CMK (cell line): ENCODE data around the gene SMAD2.
"Not testable (repeated sequence)": the region's sequence is repeated elsewhere in the genome, so short reads cannot be mapped to it uniquely, and the experiment has no call there.

Experiments used
- DNase-seq: peaks from one replicate; pipeline ENCODE4 v3.0.0-alpha.2; 2010; ENCODE audit warnings: low read depth

Gene SMAD2

DNA sequence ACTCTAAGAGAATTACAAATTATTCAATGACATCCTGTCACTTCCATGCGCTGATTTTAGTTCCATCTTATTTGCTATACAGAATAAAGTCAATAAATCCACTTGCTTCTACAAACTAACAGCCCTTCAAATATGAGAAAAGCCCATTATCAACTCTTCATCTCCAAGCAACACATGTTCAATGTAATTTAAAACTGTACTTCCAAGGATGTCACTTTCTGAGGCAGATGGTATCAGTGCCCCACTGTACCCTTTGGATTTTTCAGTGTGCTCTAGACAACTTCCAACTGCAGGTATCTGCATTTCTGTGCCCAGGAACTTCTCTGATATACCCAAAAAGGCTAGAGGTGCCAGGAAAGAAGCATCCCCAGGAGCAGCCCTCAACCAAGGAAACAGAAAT, 87.6 kb downstream of the SMAD2 start:
- DNase-seq: no peak

DNA sequence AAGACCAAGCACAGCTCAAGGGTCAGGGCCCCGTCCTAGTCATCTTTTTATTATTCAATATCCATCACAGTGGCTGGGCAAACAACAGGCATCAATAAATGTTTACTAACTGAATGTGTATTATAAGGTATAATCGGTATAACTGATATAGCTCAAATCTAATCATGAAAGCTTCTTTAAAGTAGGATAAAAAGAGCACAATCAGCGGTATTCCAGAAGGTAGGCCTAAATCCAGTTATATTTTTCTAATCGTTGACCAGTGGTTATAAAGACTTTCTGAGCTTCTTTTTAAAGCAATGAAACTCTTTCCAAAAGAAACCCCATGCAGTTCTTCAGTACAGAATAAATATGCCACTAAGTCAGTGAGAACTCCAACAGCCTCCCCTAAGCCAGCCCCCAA, 92.1 kb downstream of the SMAD2 start:
- DNase-seq: no peak

DNA sequence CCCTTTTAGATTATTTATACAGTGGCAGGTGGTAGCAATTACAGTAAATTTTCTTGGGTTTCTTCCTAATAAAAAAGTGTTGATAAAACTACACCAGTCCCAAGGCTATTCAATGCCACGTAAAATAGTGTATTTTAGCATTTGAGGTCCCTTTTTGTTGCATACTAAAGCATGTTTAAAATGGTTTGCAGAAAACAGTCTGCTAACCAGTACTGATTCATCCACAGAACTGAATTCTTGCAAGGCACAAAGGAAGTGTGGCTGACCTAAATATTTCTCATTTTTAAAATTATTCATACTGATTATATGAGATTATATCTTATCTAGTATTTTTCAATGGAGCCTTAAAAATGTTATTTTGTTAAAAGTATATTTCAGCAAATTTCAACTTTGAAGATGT, 98.1 kb downstream of the SMAD2 start:
- DNase-seq: no peak

DNA sequence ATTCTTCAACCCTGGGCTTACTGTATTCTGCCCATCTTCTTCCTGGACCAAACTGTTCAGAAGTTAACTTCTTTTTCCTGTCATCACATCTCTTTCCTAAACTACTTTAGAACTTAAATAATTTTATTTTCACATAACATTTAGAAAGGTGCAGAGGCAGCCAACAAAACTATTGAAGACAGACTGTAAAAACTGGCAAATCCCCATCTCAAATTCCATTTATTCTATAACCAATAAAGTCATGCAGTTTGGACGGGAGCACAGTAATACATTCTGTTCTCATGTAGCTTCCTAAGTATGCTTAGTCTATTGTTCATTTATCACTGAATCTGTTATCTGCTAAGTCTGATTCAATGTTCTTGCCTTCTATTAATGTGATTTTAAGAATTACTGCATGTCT, 99.1 kb downstream of the SMAD2 start:
- no peak for DNase-seq

DNA sequence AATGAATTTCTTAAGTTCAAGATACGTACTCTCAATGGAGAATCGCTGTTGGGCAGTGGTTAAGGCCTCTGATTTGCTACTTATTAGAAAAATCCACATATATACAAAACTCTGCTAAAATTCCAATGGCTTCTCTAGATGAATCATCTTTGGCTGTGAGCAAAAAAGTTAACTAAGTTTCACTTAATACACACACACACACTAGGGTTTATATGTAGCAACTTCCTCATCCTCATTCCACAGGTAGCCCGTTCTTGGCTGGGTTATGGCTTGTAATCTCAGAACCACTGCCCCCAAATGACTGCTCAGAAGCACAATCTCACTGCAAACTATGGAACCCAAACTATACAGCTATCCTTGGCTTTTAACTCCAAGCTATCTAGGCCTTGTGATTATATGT, 99.7 kb downstream of the SMAD2 start:
- DNase-seq: no peak

DNA sequence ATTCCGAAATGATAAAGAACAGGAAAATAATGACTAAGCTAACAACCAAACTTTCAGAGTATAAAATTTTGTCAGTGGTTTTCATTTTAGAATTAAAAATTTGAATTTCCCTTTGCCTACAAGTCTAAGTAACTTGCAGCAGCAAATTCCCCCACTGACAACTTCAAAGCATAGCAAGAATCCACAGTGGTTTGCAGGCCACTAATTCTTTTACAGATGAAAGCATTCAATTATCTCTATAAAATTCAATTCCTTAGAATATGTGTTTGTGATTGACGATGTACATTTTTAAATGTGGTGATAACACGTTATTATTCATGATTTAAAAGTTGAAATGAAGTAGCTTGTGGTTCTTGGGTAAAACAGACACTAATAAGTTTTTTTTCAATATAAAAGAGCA, 100.6 kb downstream of the SMAD2 start:
- no peak for DNase-seq

DNA sequence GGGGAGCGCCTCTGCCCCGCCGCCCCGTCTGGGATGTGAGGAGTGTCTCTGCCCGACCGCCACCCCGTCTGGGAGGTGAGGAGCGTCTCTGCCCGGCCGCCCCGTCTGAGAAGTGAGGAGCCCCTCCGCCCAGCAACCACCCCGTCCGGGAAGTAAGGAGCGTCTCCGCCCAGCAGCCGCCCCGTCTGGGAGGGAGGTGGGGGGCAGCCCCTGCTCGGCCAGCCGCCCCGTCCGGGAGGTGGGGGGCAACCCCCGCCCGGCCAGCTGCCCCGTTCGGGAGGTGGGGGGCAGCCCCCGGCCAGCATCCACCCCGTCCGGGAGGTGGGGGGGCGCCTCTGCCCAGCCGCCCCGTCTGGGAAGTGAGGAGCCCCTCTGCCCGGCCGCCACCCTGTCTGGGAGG, 102.4 kb downstream of the SMAD2 start:
- DNase-seq: not testable (repeated sequence)

DNA sequence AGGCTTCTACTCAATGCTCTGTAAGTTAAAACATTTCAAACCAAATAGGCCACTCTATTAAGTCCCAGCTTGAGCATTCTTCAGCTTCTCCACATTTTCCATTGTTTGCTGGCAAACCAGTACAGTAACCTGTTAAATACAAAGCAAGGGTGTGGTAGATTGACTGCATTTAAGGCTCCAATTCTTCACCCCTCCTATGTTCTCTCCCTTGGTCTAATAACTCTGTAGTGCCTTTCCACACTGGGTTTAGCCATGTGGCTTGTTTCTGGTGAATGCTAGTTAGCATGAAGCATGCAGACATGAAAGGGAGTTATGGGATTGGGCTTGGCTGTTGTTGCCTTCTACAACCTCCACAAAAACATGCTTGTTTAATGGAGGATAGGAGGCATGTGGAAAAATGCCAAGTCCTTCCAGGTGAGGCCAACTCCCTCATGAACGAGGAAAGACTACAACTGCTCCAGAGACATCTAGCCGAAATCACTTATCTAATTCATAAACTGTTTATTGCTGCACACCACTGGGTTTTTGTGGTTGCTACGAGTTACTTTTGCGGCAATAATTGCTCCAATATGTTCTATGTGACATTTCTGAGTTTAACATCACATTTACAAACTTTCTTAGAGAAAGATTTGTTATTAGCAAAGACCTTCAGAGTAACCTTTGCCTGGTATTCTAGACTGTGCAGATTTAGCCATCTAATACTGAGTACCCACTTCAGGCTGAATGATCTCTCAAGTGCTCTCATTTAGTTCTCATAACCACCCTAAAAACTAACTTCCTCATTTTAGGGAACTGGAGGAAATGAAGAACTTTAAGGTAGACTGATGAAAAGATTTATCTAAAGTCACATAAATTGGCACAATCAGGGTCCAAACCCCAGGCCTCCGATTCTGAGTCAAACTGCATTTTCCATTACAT, 104.0 kb downstream of the SMAD2 start:
- no peak for DNase-seq

DNA sequence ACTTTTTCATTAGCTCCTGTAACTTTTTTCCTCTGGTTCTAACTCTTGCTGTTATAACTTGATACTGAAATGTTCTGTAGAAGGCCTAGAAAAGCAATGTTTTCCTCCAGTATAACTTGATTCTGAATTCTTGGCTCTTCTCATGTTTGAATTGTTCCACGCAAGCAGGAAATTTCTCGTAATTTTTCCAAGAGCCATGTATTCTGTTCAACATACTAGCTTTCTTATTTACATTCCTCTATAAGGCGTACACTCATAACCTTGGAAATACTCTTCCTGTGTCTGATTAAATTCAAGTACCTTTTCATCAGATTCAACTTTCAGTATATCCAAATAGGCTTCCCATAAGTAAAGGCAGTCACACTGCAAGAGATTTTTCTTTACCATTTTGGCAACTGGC, 109.1 kb downstream of the SMAD2 start:
- DNase-seq: no peak

DNA sequence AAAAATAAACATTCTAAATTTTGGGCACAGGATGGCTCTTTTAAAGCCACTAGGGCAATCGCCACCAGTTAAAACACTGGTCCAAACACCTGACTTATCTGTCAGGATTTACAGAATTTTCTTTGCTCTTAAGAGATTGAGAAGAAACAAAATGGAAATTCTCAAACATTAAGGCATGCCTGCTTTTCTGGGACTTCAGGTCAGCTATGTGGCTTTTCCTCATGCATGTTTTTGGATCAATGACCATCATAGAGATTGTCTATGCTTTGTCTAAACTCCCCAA, 112.7 kb downstream of the SMAD2 start:
- DNase-seq: no peak

DNA sequence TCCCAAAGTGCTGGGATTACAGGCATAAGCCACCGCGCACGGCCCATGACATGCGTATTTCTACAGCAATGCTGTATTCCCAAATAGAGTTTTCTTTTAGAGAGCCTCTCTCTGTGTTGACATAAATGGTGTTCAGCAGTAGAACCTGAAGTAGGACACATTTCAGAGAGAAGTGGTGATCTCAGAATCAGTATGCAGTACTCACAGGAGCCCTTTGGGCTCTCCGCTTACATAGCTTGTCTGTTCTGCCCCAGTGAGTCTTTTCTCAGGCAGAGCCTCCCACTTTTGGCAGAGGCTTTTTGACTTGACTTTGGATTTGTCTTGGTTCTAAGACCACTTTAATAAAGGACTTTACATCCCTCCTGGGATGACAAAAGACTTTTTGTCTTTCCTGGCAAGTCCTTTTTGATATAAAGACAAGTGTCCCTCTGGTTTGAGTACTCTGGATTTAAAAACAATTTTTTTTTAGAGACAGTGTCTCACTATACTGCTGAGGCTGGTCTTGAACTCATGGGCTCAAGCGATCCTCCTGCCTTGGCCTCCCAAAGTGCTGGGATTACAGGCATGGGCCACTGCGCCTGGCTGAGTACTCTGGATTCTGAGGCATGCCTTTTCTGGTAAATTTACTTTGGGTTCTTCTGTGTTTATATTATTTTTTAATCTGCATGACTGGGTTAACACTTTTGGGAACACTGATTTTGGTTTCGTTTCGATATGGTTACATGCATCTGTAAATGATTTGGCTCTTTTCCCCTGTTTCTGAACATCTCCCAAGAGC, 113.3 kb downstream of the SMAD2 start:
- no peak for DNase-seq

DNA sequence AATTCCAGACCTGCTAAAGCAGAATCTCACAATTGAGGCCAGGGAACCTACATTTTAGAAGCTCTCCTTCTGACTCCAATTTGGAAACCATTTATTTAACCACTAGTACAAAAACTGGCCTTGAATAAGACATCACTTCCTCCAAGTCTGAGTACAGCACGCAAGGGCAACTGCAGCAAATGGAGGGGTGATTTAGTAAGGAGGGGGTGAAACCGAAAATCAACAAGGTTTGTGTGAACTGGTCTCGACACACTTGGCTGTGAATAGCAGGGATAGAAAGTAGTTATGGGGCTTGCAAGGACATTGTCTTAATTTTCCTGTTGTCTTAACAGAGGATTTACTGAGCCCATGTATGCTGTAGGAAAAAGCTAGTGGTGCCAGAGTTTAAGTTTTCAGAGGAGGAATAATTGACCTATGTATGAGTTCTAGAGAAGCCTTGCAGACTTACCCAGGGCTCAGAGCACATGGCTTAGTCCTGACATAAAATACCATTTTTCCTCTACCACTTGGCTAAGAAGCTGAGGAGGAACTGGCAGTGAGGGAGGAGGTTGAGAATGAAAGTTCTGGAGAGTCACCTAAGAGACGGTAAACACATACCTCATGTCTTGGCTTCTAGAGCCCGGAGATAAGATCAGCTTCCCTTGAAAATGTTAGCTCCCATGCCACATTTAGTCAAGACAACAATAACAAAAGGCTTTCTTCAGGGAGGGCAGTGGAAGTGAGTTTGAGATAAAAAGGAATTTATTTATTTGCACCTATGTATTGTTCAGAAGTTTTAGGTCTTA, 114.8 kb downstream of the SMAD2 start:
- no peak for DNase-seq

DNA sequence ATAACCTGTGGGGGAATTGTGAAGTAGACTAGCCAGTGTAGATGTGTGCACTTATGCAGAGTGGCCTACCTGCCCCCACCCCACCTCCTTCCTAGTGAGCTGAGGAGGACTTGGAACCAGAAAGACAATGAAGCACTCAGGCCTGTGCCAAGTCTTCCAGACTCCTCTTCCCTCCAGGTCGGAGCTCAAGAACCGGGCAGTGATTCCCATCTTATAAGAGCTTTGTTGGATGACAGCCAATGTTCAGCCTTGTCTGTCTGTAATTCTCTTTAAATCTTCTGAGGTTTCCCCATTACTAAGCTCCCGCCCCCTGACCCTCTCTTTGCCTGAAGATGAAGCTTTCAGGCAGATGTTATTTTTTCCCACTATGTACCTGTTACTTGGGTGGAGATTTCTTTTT, 121.0 kb downstream of the SMAD2 start:
- DNase-seq: no peak

DNA sequence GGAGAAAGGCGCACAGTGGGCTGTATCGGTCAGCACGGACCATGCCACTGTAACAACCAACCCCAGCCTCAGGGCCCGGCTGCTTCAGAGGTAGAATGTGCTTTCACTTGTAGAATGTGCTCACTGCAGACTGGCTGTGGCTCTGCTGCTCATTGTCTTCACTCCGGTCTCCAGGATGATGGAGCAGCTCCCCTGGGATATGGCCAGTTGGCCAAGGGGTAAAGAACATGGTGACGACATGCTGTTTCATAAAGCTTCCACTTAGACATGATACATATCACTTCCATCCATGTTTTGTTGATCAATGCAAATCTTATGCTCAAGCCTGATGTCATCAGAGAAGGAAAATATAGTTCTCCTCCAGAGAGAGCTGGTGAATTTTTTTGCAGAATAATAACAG, 127.7 kb downstream of the SMAD2 start:
- no peak for DNase-seq

DNA sequence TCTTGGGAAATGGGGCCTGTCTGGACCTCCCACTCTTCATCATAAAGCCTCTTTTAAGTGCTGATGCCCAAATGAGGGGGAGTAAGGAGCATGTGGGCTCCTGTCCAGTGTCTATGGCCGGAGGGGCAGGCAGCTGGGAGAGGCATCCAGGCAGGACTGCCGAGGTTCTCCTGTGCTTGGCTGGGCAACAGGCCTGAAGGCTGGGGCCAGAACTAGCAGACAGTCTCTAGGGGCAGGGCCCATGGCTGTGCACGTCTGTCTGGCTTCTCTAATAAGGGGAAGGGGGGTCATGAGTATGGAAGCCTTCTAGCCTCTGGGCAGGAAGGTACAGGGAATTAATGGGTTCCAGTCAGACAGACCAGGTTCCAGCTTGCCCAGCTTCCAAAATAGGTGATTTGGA, 128.6 kb downstream of the SMAD2 start:
- DNase-seq: no peak

DNA sequence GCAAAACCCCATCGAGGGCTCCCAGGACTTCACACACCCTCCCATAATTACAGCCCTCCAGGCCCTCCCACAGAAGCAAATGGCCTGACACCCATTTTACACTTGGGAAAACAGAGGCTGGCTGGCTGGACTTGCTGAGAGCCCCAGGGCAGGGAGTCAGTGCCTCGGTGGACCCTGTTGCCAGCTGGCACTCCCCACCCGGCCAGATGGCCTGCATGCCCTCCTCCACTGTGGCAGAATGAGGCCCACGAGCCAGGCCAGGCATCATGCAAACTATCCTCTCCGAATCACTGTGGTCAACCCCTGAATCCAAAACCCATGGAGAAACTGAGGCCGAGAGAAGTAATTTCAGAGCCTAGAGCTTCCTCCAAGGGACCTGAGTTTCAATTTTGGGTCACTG, 129.7 kb downstream of the SMAD2 start:
- no peak for DNase-seq

DNA sequence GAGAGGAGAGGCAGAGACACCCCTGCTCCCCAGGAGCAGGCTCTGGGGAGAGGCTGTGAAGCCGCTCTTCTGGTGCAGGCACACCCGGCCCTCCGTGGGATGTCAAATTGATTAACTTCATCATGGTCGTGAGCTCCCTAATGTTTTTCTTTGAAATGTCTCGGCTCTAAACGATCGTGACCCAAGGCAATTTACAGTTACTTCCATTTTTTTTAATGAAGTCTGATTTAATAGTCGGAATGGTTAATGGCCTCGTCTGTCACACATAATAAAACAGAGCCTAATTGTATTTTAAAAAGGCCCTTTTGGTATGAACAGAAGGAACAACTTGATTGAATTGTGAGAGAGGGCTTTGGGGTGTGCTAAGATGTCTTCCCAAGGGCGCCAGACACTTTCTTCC, 130.2 kb downstream of the SMAD2 start:
- no peak for DNase-seq

DNA sequence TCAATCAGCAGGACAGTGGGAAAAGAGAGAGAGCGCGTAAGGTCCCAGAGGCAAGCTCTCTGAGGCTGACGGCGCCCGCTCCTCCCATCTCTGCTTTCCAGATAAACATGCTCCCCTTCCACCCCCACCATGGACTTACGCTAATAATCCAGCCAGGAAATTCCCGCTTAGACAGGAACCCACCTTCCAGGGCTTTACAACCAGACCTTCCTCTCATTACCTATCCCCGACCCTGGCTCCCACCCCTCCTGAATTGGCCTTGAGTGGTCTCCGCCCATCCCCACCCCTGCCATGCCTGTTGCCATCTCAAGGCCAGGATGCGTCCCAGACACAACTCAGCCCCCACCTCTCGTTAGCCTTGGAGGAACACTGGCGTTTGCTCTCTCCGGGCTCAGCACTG, 131.1 kb downstream of the SMAD2 start:
- no peak for DNase-seq

DNA sequence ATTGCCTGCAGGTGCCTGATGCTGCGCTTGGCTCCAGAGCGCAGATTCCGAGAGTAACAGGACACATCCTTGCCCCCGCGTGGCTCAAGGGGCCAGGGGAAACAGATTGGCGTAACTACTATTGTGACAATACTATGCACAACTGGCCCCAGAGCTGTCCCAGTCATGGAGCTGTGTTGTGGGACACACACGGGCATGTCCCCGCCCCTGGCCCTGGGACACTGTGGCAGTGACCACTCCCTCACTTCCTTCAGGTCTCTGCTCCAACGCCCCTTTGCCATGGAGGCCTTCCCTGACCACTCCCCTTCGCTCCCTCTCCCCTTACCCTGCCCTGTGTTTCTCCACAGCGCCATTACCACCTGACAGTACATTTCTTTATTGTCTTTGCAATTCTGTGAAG, 132.1 kb downstream of the SMAD2 start:
- no peak for DNase-seq

DNA sequence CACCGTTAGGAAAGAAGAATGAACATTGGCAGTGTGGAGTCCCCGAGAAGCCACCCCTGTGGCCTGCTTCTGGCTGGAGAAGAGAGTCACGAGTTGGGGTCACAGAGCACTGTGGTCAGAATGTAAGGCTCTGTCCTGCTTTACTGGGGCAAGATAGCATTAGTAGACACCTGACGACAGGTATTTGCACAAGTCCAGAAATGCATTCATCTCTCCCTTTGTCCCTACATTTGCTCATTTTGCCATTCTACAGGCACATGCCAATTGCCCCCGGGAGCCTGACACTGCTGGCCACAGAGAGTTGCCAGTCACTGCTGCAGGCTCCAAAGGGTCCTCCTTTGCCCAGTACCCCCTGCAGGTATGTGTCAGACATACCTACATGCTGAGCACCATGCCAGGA, 133.3 kb downstream of the SMAD2 start:
- no peak for DNase-seq

DNA sequence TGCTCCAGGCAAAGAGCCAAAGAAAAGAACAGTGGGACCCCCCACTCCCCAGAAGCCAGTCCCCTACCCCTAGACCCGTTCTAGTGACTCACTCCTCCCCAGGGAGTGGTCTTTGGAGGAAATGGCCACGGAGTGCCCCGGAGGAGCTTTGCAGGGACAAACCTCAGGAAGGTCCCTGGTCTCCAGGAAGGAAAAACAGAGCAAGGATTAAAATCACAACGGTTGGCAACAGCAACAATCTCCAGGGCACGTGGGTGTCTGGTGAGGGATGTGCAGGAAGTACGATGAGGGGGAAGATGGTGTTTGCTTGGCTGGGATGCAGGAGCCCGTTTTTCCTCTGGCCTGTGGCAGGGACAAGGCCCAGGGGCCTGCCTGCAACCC, 135.0 kb downstream of the SMAD2 start:
- no peak for DNase-seq

DNA sequence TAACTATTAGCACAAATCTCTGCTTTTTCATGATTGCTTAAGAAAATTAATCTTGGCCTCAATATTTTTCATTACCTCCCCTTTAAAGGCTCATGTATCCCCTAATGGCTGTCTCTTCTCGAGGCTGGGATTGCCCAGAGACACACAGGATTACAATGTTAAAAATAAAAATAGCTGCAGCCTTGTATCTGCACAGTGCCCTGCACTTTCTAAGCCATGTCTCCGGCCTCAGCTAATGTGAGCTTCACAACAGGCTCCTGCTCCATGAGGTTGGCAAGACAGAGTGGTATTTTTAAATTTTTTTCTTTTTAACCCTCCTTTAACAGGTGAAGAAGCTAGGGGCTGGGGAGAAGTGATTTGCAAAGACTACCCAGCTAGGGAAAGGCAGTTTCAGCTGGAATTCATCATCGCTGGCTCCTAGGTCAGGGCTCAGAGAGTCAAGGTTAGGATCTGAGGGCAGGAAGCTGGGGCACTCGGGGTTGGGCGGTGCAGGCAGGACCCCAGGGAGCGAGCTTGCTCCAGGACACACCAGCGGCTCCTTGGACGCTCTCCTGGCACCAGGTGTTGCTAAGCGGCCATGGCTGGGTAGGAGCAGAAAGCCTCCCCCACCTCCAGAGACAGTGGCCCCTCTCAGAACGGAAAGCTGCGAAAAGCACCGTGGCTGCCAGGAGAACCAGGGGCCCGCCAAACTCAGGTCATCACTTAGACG, 135.6 kb downstream of the SMAD2 start:
- DNase-seq: no peak
